RWPE1 (cell line): ENCODE measurements around the gene SYT1.

ENCODE experiments used
- CTCF ChIA-PET: fragments of 350-600 bp; sonication (Branson Sonifier 250); formaldehyde crosslinking; extraction: SDS; loops from one replicate; lab custom pipeline; 2021; lab: Yijun Ruan, JAX
- POLR2A ChIA-PET: fragments of 400-600 bp; formaldehyde crosslinking; extraction: SDS; loops from one replicate; lab custom pipeline; 2020; ENCODE audit warnings: antibody characterized with exemption; ENCODE audit not compliant: low non-redundant PET; lab: Yijun Ruan, JAX
- DNase-seq: peaks from one replicate; pipeline ENCODE4 v3.0.0; 2012; ENCODE audit warnings: low spot score
- H3K27ac ChIP-seq: fragments of 450-650 bp; 2 replicates; pipeline ENCODE4 v1.5.1; 2017
- TF ChIP-seq, protein P1 (sequence below): fragments of 450-650 bp; conservative IDR thresholded peaks from 2 replicates; pipeline ENCODE4 v1.5.1; 2017; ENCODE audit warnings: low read depth, mild to moderate bottlenecking

SYT1 gene

DNA sequence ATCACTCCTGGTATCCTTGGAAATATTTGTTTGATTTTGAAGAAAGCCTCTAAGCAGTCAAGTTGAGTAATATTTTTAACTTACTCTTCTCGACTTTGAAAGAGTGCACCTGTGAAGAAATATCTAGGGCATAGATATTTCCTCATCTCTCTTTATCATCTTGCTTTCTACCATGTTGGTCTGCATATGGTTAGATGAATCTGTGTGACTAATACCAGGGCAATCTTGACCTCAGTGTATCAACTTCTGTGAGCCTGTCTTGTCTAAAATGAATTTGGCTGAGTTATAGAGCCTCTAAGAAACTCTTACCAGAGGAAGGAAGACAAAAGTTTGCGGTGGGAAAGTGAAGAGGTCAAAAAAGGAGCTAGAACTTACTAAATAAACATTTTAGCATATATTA is 68.4 kb downstream of the SYT1 start:
- no peak overlapping the region for H3K27ac ChIP-seq
- TF ChIP-seq, protein P1, sequence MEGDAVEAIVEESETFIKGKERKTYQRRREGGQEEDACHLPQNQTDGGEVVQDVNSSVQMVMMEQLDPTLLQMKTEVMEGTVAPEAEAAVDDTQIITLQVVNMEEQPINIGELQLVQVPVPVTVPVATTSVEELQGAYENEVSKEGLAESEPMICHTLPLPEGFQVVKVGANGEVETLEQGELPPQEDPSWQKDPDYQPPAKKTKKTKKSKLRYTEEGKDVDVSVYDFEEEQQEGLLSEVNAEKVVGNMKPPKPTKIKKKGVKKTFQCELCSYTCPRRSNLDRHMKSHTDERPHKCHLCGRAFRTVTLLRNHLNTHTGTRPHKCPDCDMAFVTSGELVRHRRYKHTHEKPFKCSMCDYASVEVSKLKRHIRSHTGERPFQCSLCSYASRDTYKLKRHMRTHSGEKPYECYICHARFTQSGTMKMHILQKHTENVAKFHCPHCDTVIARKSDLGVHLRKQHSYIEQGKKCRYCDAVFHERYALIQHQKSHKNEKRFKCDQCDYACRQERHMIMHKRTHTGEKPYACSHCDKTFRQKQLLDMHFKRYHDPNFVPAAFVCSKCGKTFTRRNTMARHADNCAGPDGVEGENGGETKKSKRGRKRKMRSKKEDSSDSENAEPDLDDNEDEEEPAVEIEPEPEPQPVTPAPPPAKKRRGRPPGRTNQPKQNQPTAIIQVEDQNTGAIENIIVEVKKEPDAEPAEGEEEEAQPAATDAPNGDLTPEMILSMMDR, result no peak
- no peak for DNase-seq
- CTCF ChIA-PET, result no interaction called here
- POLR2A ChIA-PET, result no interaction called here

DNA sequence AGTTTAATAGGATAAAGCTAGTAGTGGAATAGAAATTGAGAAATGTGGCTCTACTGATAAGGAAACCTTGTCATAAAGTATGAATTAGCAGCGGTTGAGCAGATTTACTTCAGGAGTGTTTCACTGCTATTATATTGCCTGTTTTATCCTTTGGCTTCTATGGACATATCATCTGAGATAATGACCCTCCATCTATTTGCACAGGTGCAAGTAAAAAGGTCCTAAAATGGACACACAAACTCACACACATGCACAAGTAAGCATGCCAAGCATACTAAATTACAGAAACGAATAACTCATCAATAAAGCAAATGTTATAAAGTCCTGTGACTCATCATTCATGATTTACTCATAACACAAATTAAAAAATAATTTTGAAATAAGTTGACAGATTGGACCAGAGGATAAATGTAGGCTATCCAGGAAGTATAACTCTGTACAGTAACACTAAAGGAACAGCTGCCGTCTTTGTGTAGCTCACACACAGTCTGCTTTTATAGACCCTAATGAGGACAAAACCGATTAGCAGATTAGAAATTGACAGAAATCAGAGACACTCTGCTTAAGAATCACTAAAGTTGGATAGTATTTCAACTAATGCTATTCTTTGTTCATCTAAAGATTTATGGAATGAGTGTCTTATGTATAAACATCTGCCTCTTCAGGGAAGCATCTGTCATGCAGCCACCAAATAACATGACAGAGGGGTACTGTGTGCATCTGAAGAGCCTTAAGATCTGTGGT is 73.9 kb downstream of the SYT1 start:
- DNase-seq, result no peak
- TF ChIP-seq, protein P1, result no peak
- POLR2A ChIA-PET, result no interaction called here
- H3K27ac ChIP-seq, result no peak overlapping the region
- CTCF ChIA-PET, result no interaction called here

DNA sequence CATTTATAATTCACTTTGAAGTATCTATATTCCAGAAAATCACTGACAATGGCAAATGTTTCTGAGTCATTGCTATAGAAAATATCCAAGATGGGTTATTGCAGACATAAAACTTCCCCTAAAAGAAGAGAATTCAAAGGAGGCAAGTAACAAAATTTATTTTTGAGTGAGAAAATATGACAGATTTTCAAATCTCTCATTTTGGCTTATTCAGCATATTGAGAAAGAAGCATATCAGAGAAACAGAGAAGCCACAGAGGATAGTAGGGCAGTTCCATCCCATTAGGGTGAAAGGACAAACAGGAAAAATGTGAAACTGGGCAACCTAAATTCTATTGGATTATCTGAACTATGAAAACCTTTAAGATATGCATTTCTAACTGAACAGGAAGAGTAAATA is 85.0 kb downstream of the SYT1 start:
- DNase-seq, result no peak
- ChIA-PET POLR2A (no interaction called here), CTCF (no interaction called here)
- H3K27ac ChIP-seq, result no peak overlapping the region
- TF ChIP-seq, protein P1, result no peak

GRCh38 chr12:78951803-78952551 is 87.4 kb downstream of the SYT1 start:
- DNase-seq, result no peak
- TF ChIP-seq, protein P1, result no peak
- H3K27ac ChIP-seq, result no peak overlapping the region
- POLR2A ChIA-PET, result no interaction called here
- CTCF ChIA-PET, result interaction anchor here (0.7 kb wide), 2 partner anchors 155 to 467 kb away, joined by 3 read pairs; no protein-coding TSS in a partner anchor

GRCh38 chr12:78952552-78952929 is 88.0 kb downstream of the SYT1 start:
- TF ChIP-seq, protein P1, result no peak
- ChIA-PET CTCF (interaction anchor here (0.7 kb wide), 1 partner anchor 468 kb away, joined by 3 read pairs; no protein-coding TSS in a partner anchor), POLR2A (no interaction called here)
- no peak overlapping the region for H3K27ac ChIP-seq
- DNase-seq, result no peak

DNA sequence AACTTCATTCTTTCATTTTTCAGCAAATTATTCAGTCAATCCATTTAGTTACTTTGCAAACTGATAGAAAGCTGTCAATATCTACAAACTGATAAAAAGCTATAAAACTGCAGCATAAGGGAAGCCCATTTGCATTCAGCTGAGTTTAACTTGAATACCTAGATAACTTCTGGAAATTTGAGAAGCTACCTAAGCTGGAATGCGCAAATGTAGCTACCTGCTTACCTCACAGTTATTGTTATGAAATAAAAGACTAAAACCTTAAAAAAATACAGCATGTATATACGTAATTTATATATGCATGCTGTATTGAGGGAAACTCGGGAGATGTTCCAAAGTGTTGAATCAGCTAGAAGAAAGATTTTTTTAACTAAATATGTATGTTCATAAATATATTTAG is 94.4 kb downstream of the SYT1 start:
- ChIA-PET POLR2A (no interaction called here), CTCF (interaction anchor here (0.7 kb wide), 1 partner anchor 1412 kb away, joined by 3 read pairs; no protein-coding TSS in a partner anchor)
- TF ChIP-seq, protein P1, result no peak
- H3K27ac ChIP-seq, result no peak overlapping the region
- DNase-seq, result no peak
